ENCODE measurements around the gene RBFOX2. TPM values are rescaled to one million over a fixed set of nuclear protein-coding genes. Genes with fewer than 3 reads are reported as not detected.
A peak's percentile ranks its signal among the peaks of the same experiment; 100 is the strongest.
"Not testable (repeated sequence)": the region's sequence is repeated elsewhere in the genome, so short reads cannot be mapped to it uniquely, and the experiment has no call there.

Gene RBFOX2
- total RNA-seq, 2 donors from 2014 or later = 71.5 to 73.6 TPM

GRCh38 chr22:36015155-36015810, 13.3 kb downstream of the RBFOX2 start:
- no peak for ATAC-seq
- no peak for DNase-seq
- intact Hi-C loops (cut with DNase I) = no loop called here

DNA sequence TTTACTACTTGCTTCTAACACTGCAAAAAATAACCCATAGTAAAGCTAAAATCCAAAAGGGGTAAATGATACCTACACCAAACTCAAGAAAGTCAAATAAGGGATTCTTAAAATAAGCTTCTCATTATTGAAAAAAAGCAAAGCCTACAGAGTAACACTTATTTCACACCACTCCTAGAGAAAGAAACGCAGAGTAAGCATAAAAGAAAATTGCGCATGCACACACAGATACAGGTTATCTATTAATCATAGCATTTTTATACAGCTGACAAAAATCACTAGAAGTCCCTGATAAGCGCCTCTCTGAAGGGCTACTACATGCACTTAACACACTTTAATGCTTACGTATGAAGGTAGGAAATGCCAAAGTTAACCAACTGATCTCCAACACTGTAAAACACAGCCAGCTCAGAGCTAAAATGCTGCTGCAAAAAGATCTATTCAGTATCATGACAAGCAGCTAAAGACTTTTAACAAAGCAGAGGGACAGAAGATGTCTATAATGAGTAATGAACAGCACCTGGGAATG, 14.0 kb downstream of the RBFOX2 start:
- intact Hi-C loops (cut with DNase I) = no loop called here
- no peak for DNase-seq
- no peak for ATAC-seq

GRCh38 chr22:36012332-36012731, 16.3 kb downstream of the RBFOX2 start:
- intact Hi-C loops (cut with DNase I) = no loop called here
- ATAC-seq = no peak
- DNase-seq = no peak

GRCh38 chr22:36010882-36011281, 17.7 kb downstream of the RBFOX2 start:
- DNase-seq (no peak), ATAC-seq (peak in 1 of 2 donors; percentile 71)
- intact Hi-C loops (cut with DNase I) = no loop called here

DNA sequence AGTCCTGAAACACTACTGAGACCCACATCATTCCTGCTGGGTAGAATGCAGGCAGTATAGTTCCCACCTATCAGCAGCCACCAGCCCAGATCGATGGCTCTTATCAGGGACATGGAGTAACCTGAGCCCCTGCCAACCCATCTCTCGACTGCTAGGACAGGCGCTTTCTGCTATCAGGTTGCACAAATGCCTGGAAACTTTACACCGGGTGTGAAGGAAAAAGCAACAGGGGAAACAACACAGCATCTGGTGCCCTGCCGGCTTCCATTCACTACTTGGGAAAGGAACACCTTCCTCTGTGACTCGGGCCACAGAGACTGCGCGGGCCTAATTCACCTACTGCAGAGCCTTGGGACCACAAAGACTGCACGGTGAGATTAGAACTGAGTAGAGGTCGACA, 18.5 kb downstream of the RBFOX2 start:
- ATAC-seq = peak in 1 of 2 donors; percentile 7
- intact Hi-C loops (cut with DNase I) = no loop called here
- DNase-seq = peak; percentile 34

DNA sequence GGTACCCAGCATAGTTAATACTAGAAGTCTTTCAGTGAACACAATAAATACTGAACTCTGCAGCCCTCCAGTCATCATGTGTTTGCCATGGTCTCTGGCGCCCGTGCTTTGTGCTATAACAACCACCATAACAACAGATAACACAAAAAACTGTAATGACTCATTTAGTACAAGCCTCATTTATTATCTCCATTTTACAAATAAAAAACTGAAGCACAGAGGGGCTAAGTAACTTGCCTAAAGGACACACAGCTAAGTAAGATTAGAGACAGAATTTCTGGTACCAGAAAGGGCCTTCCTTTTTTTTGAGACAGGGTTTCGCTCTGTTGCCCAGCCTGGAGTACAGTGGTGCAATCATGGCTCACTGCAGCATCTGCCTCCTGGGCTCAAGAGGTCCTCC, 19.5 kb downstream of the RBFOX2 start:
- peak in 1 of 2 donors; percentile 75 for ATAC-seq
- no peak for DNase-seq
- intact Hi-C loops (cut with DNase I) = no loop called here

DNA sequence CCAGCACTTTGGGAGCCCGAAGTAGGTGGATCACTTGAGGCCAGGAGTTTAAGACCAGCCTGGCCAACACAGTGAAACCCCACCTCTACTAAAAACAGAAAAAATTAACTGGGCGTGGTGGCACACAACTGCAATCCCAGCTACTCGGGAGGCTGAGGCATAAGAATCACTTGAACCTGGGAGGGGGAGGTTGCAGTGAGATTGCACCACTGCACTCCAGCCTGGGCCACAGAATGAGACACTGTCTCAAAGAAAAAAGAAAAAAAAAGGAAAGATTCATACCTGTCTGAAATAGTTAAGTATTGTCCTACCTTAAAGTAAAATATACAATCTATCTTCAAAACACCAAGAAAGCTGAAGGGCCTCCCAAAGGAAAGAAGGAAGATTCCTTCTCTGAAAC, 20.1 kb downstream of the RBFOX2 start:
- intact Hi-C loops (cut with DNase I) = no loop called here
- no peak for ATAC-seq
- DNase-seq = no peak

DNA sequence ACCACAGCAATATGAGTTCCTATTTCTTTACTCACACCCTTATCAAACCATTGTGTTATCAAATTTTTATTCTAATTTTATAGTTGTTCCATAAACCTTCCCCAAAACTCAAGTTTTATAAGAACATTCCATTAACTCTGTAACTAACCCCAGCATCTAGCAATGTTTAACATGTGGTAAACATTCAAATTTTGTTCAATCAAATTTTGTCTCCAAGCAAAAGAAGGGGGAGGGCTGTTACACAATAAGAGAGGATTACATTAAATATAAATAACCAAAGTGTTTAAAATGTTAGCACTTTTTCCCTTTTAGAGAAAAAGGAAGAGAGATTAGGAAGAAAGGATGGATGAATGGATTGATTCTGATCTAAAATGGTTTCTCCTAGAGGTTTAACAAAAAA, 20.5 kb downstream of the RBFOX2 start:
- no peak for DNase-seq
- intact Hi-C loops (cut with DNase I) = no loop called here
- no peak for ATAC-seq

- no peak for DNase-seq
- intact Hi-C loops (cut with DNase I) = no loop called here
- no peak for ATAC-seq
Observed at GRCh38 chr22:36003972-36004674, 24.5 kb downstream of the RBFOX2 start.

GRCh38 chr22:36002718-36003260, 25.8 kb downstream of the RBFOX2 start:
- intact Hi-C loops (cut with DNase I) = no loop called here
- no peak for ATAC-seq

DNA sequence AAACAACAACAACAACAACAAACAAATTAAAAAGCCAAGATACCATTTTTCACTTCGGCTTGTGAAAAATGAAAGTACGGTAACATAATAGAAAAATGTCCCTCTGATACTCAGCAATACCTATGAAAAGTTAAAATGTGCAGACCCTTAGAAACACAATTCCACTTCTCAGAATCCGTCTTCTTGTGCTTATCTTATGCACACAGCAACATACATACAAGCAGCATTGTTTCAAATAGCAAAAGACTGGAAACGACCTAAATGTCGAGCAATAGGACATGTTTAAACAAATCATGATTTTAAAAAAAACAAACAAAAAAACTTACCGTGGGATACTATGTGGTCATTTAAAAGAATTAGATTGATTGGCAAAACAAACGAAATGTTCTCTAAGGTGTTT, 26.5 kb downstream of the RBFOX2 start:
- no peak for ATAC-seq
- DNase-seq = no peak
- intact Hi-C loops (cut with DNase I) = no loop called here

More at GRCh38 chr22:36002718-36003260, 25.8 kb downstream of the RBFOX2 start:
- DNase-seq = no peak

DNA sequence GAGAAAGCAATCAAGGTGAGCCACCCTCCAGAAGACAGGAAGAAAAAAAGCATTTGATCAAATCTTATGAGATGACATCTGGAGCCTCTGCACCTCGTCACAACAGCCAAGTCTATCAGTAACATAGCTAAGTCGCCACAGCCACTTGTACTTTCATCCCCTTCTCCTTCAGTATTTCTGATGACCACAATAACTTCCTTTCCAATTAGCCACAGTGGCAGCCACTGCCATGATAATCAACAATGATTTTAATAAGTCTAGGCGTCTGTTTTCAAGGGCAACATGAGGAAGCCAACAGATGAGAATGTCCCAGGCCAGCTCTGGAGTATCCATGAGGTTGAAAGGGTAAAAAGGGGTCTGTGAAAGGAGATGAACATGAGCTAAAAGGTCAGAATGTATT, 29.9 kb downstream of the RBFOX2 start:
- no peak for ATAC-seq
- no peak for DNase-seq
- intact Hi-C loops (cut with DNase I) = no loop called here

DNA sequence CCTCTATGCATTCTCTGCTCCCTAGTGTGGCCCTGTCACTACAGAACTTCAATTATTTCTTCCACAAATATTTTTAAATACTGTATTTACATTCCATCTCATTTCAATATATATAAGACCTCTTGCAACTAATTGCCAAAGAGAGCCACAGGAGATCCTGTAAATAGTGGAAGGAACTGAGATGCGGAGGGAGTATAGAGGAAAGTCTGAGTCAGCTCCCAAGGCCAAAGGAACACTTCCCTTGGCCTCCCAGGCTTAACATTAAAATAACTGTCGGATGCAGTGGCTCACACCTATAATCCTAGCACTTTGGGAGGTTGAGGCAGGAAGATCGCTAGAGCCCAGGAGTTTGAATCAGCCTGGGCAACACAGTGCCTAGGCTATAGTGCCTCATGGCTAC, 31.2 kb downstream of the RBFOX2 start:
- intact Hi-C loops (cut with DNase I) = no loop called here
- ATAC-seq = no peak

DNA sequence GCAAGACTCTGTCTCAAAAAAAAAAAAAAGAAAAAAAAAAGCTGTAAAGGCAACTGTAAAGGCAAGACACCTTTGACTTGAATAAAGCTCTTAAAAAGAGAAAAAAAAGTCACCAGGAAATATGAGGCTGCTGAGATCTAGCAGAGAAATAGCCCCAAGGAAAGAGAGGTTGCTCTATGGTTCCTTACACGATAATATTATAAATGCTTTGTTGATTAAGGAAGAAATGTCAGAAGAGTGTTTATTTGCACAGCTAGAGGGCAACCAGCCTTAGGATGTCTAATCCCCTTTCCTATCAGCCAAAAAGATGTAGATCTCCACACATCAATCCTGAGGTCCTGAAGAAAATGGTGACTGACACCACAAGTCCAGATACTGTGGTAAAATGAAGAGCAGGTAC, 32.0 kb downstream of the RBFOX2 start:
- no peak for DNase-seq
- ATAC-seq = no peak
- intact Hi-C loops (cut with DNase I) = no loop called here

More for the DNA sequence above, 31.2 kb downstream of the RBFOX2 start:
- no peak for DNase-seq

DNA sequence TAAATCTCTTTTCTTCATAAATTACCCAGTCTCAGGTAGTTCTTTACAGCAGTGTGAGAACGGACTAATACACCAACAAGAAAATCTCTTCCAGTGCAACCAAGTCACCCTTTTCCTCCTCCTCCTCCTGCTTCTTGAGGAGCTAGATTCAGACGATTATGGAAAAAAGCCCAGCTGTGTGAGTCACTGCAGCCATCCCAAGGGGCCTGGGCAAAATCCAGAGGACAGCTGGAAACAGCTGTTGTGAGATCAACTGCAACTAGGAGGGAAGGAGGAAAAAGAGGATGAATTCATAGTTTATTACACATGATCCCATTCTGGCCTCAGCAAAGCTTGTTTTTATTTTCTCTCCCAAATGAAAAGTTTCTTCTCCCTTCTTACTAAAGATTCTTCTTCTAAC, 32.9 kb downstream of the RBFOX2 start:
- DNase-seq (peak; percentile 74), ATAC-seq (peak; percentile 90 to 95)
- intact Hi-C loops (cut with DNase I) = no loop called here

DNA sequence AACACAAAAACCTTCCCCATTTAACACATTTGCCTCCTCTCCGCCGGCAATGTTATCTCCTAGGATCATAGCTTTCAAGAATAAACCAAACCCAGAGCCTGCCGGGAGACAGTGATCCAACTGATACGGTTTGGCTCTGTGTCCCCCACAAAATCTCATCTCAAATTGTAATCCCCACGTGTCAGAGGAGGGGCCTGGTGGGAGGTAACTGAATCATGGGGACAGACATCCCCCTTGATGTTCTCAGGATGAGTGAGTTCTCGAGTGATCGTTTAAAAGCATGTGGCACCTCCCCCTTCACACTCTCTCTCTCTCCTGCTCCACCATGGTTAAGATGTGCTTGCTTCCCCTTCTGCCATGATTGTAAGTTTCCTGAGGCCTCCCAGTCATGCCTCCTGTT, 33.3 kb downstream of the RBFOX2 start:
- intact Hi-C loops (cut with DNase I) = no loop called here
- ATAC-seq = peak; percentile 31 to 68
- DNase-seq = no peak

- ATAC-seq; DNase-seq; intact Hi-C loops (cut with DNase I): not testable (repeated sequence)
Observed at GRCh38 chr22:35993727-35994126, 34.9 kb downstream of the RBFOX2 start.

- no peak for ATAC-seq
- DNase-seq = no peak
- intact Hi-C loops (cut with DNase I) = no loop called here
Observed at GRCh38 chr22:35993048-35993714, 35.4 kb downstream of the RBFOX2 start.

DNA sequence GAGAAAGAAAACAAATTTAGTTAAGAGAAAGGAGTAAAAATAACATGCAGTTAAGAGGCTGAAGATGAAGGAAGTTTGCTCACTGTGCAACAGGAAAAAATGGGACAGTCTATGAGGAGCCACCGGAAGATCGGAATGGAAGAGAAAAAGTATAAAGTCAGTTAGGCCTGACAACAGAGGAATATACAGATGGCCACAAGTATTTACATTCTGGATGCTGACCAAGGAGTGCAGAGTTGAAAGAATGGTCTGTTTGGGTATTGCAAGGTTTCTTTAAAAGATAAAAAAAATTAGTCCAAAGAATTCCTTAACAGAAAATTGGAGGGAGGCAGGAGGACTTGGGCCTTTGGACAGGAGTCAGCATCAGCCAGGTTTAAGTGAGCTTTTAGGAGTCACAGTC, 37.5 kb downstream of the RBFOX2 start:
- no peak for ATAC-seq
- DNase-seq = no peak
- intact Hi-C loops (cut with DNase I) = no loop called here

DNA sequence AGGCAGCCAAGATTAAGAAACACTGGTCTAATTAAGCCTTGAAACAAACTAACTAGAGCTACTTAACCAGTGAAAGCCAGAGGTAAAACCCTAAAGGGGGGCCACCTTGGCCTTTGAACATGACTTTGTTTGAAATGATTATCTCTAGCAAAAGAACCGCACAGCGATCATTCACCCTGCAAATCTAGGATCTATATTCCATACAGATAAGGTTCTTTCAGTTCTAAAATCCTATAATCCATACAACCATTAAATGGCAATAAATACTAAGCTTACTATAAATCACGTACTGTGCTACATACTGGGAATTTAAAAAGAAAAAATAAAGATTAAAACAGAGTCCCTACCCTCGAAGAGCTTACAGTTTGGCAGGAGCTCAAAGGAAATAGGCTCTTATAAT, 40.6 kb downstream of the RBFOX2 start:
- intact Hi-C loops (cut with DNase I) = no loop called here
- ATAC-seq = no peak
- no peak for DNase-seq
